Loucy (cell line): Measurements from ENCODE around the gene C17orf67.

ENCODE experiments used
- CTCF ChIP-seq: fragments of 200-600 bp; sonication (generic); conservative IDR thresholded peaks from 2 replicates; pipeline ENCODE4 v1.5.1; 2014; ENCODE audit warnings: mild to moderate bottlenecking, antibody characterized with exemption, low read length
- EZH2phosphoT487 ChIP-seq: fragments of 200-600 bp; IDR thresholded peaks from 2 replicates; pipeline ENCODE4 v1.6.1; 2018; ENCODE audit warnings: antibody characterized with exemption, mild to moderate bottlenecking, moderate library complexity, borderline replicate concordance

GRCh38 chr17:56820207-56820606, 13.5 kb downstream of the C17orf67 start:
- TF ChIP-seq CTCF (no peak), EZH2phosphoT487 (no peak)
